Esophagus squamous epithelium (tissue), 5 donors: Measurements from ENCODE around the gene RNGTT. TPM values are rescaled to one million over a fixed set of nuclear protein-coding genes. Genes with fewer than 3 reads are reported as not detected.

Source experiments
- DNase-seq: peaks from one replicate; lab custom pipeline; 2025; lab: John Stamatoyannopoulos, UW
- H3K27ac ChIP-seq, 4 donors: fragments of 200-600 bp; sonication (generic); one replicate each; pipeline ENCODE4 v1.5.1; 2016 to 2019; ENCODE audit warnings: mild to moderate bottlenecking in 1 of 4
- H3K27me3 ChIP-seq, 4 donors: fragments of 200-600 bp; sonication (generic); 1 replicate in 3 of 4; 2 replicates in 1 of 4; pipeline versions ENCODE4 v1.5.1 to v1.6.0; 2017 to 2021; ENCODE audit warnings: antibody characterized with exemption in 1 of 4
- H3K36me3 ChIP-seq, 3 donors: fragments of 200-600 bp; sonication (generic); one replicate each; pipeline ENCODE4 v1.5.1; 2016 to 2019
- H3K4me1 ChIP-seq, 3 donors: fragments of 200-600 bp; sonication (generic); one replicate each; pipeline ENCODE4 v1.5.1; 2017 to 2019
- H3K4me3 ChIP-seq, 4 donors: fragments of 200-600 bp; sonication (generic); 1 replicate in 3 of 4; 2 replicates in 1 of 4; pipeline ENCODE4 v1.5.1; 2016 to 2019; ENCODE audit warnings: mild to moderate bottlenecking in 2 of 4, moderate library complexity in 1 of 4
- H3K9me3 ChIP-seq, 3 donors: fragments of 200-600 bp; sonication (generic); one replicate each; pipeline ENCODE4 v1.5.1; 2016 to 2019
- CTCF ChIP-seq, 6 experiments: fragments of 450-650 bp in 4 of 6; fragments of 200-600 bp in 2 of 6; sonication (generic) in 2 of 6; IDR thresholded peaks; one replicate each; pipeline ENCODE4 v1.5.1; 2016 to 2019; ENCODE audit warnings: antibody characterized with exemption in 6 of 6, mild to moderate bottlenecking in 4 of 6, moderate library complexity in 4 of 6
- POLR2A ChIP-seq, 4 donors: fragments of 450-650 bp; IDR thresholded peaks; one replicate each; pipeline ENCODE4 v1.6.1; 2017; ENCODE audit warnings: antibody characterized with exemption in 4 of 4, mild to moderate bottlenecking in 4 of 4, moderate library complexity in 3 of 4
- WGBS, 2 donors: methylation state at CpG; one replicate each; pipeline ENCODE4 v1.1.5; 2018; 5-methylcytosine and 5-hydroxymethylcytosine counted together
- intact Hi-C: fragments of 100-400 bp; cut with DNase I; formaldehyde crosslinking; loops from one replicate; pipeline ENCODE4 v1.15.0; 2022
- total RNA-seq, 4 donors: library from RNA; depleted of rRNA; stranded (reverse); fragments of >200 nt; gene quantifications; one replicate each; pipeline ENCODE4 v1.1.0, GENCODE V29; 2016
- donor health status: DM: yes; HTN: yes; CAD: no.

RNGTT gene
- total RNA-seq, 4 donors from 2014 or later, result 8.3 to 22.3 (median 18.3) TPM

GRCh38 chr6:89008001-89008814 is 44.8 kb upstream of the RNGTT start:
- no peak for DNase-seq
- peak overlapping the region in 1 of 4 donors; percentile 18 for H3K4me3 ChIP-seq
- H3K36me3 ChIP-seq, result no peaks in the 10 kb centered on the region
- no peak overlapping the region for H3K27ac ChIP-seq
- no peak for TF ChIP-seq POLR2A (IDR thresholded peaks at IDR 0.05)
- no peak for TF ChIP-seq CTCF (IDR thresholded peaks at IDR 0.05)
- WGBS, 2 donors, result 45 to 61% methylated on average over 7 to 8 of the region's 8 CpGs
- no peaks in the 10 kb centered on the region for H3K27me3 ChIP-seq
- intact Hi-C loops, result no loop called here
- H3K9me3 ChIP-seq, result no peaks in the 10 kb centered on the region
- H3K4me1 ChIP-seq, result peaks cover 0 to 14% (median 3%) of the 10 kb centered on the region in 3 donors

DNA sequence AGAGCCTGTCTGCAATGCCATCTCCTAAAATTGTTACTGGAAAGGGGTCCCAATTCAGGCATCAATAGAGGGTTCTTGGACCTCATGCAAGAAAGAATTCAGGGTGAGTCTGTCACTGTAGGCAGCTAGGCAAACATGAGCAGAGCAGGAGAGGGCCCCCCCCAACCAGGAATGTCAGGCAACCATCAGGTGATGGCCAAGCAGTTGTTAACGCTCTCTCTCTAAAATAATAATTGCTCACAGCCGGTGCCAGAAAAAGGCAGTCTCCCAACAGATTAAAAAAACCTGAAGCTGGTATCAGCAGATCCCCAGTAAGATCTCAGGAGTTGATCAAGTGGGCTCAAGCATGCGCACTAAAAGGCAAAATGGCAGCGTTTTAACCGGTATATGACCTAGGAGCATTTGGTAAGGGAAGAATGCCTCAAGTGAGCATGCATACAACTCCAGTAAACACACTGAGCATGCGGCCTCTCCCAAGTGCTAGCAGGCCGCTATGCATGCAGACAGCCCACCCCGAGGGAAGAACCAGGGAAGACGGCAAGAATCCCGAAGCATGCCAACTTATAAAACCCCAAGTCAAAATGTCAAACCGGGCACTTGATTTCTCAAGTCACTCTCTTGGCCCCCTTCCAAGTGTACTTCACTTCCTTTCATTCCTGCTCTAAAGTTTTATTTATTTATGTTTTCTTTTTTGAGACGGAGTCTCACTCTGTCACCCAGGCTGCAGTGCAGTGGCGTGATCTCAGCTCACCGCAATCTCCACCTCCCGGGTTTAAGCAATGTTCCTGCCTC is 44.0 kb upstream of the RNGTT start:
- Histone ChIP-seq H3K9me3 (no peaks in the 10 kb centered on the region), H3K36me3 (no peaks in the 10 kb centered on the region), H3K4me1 (peaks cover 0 to 14% (median 3%) of the 10 kb centered on the region in 3 donors), H3K27ac (no peak overlapping the region), H3K27me3 (no peaks in the 10 kb centered on the region), H3K4me3 (peak overlapping the region in 1 of 4 donors; percentile 18)
- 62 to 75% methylated on average over 14 to 15 of the region's 15 CpGs for WGBS, 2 donors
- DNase-seq, result no peak
- intact Hi-C loops, result no loop called here
- TF ChIP-seq POLR2A (IDR thresholded peaks at IDR 0.05) (no peak), CTCF (IDR thresholded peaks at IDR 0.05) (no peak)

DNA sequence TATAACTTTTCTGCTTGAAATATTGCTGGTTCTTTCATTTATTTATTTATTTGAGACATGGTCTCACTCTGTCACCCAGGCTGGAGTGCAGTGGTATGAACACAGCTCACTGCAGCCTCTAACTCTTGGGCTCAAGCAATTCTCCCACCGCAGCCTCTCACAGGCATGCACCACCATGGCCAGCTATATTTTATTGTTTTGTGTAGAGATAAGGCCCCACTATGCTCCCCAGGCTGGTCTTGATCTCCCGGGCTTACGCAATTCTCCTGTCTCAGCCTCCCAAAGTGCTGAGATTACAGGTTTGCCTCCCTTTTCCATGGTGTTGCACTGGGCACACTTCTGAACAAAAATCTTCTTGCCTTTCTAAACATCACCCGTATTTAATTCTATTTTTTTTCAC is 39.1 kb upstream of the RNGTT start:
- Histone ChIP-seq H3K4me1 (peaks cover 0 to 3% (median 1%) of the 10 kb centered on the region in 3 donors), H3K27ac (no peak overlapping the region), H3K4me3 (no peak overlapping the region), H3K27me3 (no peaks in the 10 kb centered on the region), H3K9me3 (no peaks in the 10 kb centered on the region), H3K36me3 (no peaks in the 10 kb centered on the region)
- intact Hi-C loops, result no loop called here
- DNase-seq, result no peak
- WGBS, 2 donors, result 91 to 99% methylated on average over 4 of the region's 4 CpGs
- TF ChIP-seq POLR2A (IDR thresholded peaks at IDR 0.05), result no peak
- no peak for TF ChIP-seq CTCF (IDR thresholded peaks at IDR 0.05)

GRCh38 chr6:88997327-88997726 is 33.9 kb upstream of the RNGTT start:
- intact Hi-C loops, result no loop called here
- no peaks in the 10 kb centered on the region for H3K9me3 ChIP-seq
- no peaks in the 10 kb centered on the region for H3K27me3 ChIP-seq
- DNase-seq, result no peak
- H3K4me1 ChIP-seq, result no peaks in the 10 kb centered on the region
- no peak overlapping the region for H3K27ac ChIP-seq
- 81 to 97% methylated on average over 3 to 4 of the region's 4 CpGs for WGBS, 2 donors
- no peaks in the 10 kb centered on the region for H3K36me3 ChIP-seq
- TF ChIP-seq POLR2A (IDR thresholded peaks at IDR 0.05), result no peak
- no peak for TF ChIP-seq CTCF (IDR thresholded peaks at IDR 0.05)
- H3K4me3 ChIP-seq, result no peak overlapping the region
